Effector CD4-positive, alpha-beta T cell (primary cell): Measurements from ENCODE around the gene TMBIM4.
"Not testable (repeated sequence)": the region's sequence is repeated elsewhere in the genome, so short reads cannot be mapped to it uniquely, and the experiment has no call there.

Experiments used
- DNase-seq: peaks from one replicate; pipeline ENCODE4 v3.0.0-alpha.2; 2020
- total RNA-seq: gene quantifications from one replicate; lab custom pipeline; 2026; lab: John Stamatoyannopoulos, UW

Gene TMBIM4, protein sequence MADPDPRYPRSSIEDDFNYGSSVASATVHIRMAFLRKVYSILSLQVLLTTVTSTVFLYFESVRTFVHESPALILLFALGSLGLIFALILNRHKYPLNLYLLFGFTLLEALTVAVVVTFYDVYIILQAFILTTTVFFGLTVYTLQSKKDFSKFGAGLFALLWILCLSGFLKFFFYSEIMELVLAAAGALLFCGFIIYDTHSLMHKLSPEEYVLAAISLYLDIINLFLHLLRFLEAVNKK
- total RNA-seq, result 14.6 reads per million, percentile 40 among the genes with 10 or more reads in this experiment

- peak; percentile 77 for DNase-seq
These were observed at the start of gene TMBIM4 for GRCh38 chr12:66169221-66170170. Gene TMBIM4, minus strand, starts transcription at chr12:66169996. Its CDS starts 45 bp downstream, at chr12:66169951.

DNA sequence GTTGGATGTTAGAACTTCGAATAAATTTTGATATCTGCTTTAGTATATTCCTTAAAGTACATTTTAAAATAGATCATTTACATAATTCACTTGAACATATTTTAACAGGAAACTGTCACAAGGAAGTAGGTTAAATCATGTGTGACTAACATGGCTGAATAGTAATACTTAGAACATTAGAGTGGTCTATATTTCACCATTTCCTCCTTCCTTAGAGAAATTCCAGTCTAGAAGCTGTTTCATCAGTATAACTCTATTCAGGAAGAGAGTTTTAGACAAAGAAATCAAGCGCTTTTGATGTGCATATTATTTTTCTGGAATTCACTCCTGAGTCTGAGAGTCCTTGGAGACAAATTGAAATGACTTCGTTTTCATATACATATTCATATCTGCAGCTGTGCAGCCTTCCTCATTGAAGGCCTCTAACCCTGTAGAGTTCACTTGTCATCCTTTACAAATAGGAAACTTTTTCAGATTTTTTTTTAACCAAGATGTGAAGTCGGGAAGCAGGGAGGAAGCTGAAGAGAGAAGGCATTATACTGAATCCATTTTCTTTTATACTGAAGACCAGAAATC is 47.6 kb upstream of the TMBIM4 start:
- no peak for DNase-seq

DNA sequence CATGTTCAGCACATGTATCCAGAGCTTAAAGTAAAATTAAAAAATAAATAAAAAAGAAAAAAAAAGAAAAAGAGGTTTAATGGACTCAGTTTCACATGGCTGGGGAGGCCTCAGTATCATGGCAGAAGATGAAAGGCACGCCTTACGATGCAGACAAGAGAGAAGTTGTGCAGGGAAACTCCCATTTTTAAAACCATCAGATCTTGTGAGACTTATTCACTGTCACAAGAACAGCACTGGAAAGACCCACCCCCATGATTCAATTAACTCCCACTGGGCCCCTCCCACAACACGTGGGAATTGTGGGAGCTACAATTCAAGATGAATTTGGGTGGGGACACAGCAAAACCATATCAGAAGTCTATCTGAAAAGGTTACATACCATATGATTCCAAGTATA is 43.2 kb upstream of the TMBIM4 start:
- DNase-seq, result not testable (repeated sequence)

- DNase-seq, result not testable (repeated sequence)
These were observed 41.8 kb upstream of the TMBIM4 start for GRCh38 chr12:66211573-66211972.

DNA sequence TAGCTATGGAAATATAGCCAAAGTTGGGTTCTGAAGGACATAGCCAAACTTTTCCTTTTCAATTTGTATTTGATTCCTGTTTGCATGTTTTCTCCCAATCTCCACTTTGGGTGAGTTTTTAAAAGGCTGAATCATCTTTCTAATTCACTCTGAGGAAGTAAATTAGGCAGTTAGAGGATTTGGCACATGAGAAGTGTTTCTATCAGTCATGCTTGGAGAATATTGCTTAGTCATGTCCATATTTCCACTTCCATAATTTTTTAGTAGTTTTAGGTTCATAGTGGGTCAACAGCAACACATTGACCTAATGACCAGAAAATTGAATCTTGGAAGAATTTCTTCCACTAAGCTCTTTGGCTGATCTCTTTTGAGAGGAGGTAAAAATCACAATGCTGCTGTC is 41.0 kb upstream of the TMBIM4 start:
- DNase-seq, result no peak

GRCh38 chr12:66206141-66206540 is 36.3 kb upstream of the TMBIM4 start:
- no peak for DNase-seq

DNA sequence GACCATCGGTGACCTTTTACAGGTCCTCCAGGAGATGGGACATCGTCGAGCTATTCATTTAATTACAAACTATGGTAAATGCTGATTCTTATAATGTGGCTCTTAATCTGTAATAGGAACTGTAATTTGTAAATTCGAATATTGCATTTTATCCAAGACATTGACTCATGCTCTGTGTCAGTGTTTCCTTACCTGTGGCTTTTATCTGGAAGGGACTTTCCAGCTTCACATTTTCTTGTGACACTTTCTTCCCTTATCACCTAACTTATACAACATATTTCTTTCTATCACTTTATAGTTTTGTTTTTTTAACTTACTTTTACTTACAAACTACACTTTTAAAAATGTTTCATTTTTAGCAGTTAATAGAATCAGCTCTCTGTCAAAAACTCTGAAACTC is 34.0 kb upstream of the TMBIM4 start:
- DNase-seq, result no peak

- no peak for DNase-seq
These were observed 30.2 kb upstream of the TMBIM4 start for GRCh38 chr12:66199831-66200509.

- DNase-seq, result no peak
These were observed 29.3 kb upstream of the TMBIM4 start for GRCh38 chr12:66199141-66199540.

DNA sequence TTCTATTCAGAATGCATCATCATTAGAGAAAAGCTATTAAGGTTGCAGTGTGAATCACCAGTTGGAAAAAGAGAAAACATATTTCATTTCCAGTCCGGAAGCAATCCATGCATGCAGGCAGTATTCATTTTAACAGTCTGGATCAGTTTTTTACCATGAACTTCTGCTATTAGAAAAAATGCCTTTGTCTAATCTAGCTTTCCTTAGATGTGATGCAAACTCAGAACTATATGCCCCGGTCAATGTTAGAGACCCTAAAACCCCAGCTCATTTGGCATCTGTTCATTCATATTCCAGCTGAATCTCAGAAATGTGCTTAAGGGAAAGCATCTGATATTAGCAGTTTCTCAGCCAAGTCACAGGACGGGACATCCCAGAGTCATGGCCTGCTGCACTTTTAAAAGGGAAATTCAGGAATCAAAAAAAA is 27.7 kb upstream of the TMBIM4 start:
- no peak for DNase-seq

DNA sequence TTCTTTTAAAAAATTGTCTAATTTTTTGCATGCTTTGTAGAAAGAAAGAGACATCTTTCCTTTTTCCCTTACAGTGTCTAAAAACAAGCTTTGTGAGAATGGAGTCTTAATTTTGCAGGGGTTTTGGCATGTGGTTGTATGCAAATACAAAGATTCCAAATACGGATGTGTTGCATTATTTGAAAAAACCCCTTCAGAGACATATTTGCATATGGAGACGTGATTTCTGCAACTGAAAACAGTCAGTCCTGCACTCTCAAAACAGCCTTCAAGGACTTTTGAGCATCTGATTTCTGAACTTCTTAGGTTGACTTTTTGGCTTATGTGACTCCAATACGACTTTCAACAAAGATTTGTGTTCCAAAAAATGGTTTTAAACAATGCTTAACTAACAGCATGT is 27.0 kb upstream of the TMBIM4 start:
- no peak for DNase-seq

DNA sequence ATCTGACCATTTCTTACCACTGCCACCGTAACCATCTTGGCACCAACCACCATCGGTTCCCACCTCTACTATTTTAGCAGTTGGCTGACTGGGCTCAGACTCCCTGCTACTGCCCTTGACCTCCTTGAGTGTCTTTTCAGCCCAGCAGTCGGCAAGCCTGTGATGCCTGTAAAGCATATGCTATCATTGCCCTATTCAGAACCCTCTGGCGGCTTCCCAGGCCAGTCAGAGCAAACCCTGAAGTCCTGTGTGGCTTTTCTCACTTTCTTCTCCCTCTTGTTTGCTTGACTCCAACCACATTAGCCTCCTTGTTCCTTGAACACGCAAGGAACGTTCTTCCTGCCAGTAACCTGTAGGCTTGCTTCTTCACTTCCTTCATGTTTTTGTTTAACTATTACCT is 25.4 kb upstream of the TMBIM4 start:
- DNase-seq, result no peak

- DNase-seq, result no peak
These were observed 24.3 kb upstream of the TMBIM4 start for GRCh38 chr12:66194122-66194521.

DNA sequence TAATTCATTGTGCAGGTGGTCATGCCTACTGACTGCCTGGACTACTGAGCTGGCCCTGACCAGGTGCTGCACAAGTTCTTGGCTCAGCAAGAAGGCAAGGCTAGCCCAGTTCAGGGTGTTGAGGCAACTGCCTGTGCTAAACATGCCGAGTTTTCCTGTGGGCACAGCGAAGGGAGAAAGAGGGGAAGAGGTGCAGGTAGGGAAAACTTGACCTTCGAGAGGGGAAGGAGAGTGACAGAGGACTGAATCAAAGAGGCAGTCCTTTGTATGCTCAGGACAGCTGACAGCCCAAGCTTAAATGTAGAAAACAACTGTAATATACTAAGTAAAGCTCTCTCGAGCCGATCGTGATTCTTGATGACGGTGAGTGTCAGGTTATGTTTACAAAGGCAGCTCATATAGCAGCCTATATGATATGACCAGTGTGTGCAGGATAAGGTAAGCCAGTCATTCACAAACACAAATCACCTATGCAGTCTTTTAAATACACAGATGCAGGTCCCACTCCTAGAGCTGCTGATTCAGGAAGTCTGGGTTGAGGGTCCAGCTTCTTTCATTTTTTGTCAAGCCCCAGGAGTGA is 21.8 kb upstream of the TMBIM4 start:
- DNase-seq, result no peak

DNA sequence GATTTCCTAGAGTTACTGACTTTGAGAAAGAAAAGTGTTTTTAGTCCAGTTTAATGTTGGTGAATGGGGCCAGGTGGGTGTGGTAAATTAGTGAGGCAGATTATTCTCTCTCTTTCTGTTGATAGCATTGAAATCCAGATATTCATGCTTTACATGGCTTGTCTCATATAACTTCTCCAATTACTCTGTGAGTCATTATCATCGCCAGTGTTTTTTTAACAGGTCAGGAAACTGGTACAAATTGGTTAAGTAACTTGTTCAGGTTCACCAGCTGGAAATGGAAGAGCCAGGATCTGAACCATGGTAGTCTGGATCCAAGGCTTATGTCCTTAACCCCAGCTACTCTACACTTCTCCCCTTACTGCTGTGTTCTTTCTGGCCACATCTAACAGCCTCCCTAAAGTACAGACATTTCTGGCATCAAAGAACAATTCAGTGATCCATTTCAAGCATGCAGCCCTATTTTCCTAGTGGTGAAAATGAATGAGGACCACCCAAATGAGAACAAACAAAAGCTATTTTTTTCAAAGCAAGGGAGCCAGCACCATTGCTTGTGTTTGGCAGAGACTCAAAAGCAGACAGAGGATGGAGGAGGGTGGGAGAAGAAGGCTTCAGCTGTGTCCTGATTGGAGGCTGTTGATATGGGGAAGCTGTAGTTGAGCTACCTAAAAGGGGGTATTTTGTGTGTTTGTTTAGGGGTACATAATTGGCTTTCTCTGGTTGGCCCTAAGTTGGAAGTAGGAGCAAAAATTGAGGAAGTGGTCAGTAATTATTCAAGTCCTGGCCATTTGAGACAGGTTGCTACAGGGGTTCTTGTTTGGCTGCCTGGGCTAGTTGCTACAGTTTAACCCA is 20.9 kb upstream of the TMBIM4 start:
- DNase-seq, result no peak

GRCh38 chr12:66189889-66190288 is 20.1 kb upstream of the TMBIM4 start:
- DNase-seq, result no peak

DNA sequence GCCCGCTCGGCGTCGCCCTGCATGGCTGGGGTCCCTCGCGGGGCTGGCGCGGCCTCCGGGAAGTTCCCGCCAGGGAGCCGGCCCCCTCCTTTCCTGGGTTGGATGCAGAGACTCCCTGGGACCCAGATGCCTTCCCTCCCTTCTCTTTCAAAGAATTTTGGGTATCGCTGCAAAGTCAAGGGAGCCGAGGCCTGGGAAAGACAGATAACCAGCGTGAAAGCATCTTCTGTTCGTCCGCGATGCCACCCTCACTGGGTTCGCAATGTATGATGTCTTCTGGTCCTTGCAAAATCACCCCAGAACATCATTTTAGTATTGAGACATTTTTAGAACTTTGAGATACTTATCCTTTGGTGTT is 19.7 kb upstream of the TMBIM4 start:
- DNase-seq, result no peak

DNA sequence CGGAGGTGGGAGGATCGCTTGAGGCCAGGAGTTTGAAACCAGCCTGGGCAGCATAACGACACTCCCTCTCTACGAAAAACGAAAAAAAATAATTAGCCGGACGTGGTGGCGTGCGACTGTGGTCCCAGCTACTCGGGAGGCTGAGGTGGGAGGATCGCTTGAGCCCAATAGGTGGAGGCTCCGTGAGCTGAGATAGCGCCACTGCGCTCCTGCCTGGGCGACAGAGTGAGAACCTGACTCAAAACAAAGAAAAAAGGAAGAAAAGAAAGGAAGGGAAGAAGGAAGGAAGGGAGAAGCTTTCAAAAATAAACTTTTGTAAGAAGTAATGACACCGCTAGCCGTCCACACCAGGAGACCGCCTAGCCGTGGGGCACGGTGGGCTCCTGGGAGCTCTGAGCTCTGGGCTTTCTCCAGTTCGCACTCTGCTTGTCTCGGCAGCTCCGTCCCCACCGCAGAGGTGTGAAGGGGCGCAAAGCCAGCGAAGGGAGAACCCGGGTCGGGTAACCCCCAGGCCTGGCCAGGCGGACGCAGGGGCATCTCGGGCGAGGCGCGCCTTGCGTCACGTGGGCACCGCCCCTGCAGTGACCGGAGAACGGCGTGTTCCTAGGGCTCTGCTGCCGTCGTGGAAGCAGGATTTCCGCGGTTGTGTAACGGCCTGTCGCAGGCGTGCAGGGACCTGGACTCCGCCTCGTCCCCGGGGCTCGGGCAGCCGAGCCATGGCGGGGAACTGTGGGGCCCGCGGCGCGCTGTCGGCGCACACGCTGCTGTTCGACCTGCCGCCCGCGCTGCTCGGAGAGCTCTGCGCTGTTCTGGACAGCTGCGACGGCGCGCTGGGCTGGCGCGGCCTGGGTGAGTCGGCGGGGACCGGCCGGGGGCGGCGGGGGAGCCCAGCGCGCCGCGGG is 19.0 kb upstream of the TMBIM4 start, which contains the start of gene IRAK3:
Gene IRAK3 (plus strand): TSS at position 631 of the 902 bp plus-strand sequence. CDS start 86 bp downstream, at position 717.
- no peak for DNase-seq

DNA sequence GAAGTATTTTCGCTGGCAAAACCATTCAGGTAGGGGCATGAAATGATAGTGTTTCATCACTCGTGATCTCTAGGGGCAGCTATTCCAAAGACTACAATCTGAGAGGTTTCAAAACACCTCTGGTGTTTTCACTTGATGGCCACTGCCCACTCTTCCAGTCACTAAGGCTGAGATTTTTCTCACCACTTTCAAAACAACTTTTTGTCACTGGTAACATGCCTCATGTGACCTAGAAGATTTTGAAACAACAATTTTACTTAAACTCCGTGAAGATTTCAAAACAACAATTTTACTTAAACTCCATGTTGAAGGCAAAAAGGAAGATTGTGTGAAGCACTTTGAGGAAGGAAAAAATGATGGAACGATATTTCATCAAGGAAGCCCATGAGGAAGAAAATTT is 18.0 kb upstream of the TMBIM4 start:
- no peak for DNase-seq

DNA sequence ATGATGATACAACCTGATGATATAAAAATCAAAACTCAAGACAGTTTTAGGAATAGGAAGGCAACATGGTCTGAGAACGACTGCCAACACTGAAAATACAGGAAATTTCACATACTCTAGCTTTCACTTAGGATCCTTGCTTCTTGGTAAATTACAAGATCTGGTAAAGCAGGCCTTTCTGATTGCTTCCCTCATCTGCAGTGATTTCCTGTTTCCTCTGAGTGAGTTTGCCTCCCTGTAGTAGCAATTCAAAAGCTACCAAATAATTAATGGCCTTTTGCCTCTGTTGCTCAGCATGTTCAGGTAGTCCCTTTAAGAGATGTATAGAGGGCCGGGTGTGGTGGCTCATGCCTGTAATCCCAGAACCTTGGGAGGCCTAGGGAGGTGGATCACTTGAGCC is 17.2 kb upstream of the TMBIM4 start:
- DNase-seq, result no peak
